KMS-11 (cell line): ENCODE results near the gene NOTCH3.

Experiments
- H2AFZ ChIP-seq: fragments of 200-600 bp; sonication (generic); 2 replicates; pipeline ENCODE4 v1.6.1; 2016; ENCODE audit warnings: antibody characterized with exemption, mixed run types, low read depth
- H3K27ac ChIP-seq: fragments of 200-600 bp; sonication (generic); 2 replicates; pipeline ENCODE4 v1.6.1; 2016; ENCODE audit warnings: mild to moderate bottlenecking, mixed run types
- H3K27me3 ChIP-seq: fragments of 200-600 bp; sonication (generic); 2 replicates; pipeline ENCODE4 v1.6.1; 2017; ENCODE audit warnings: mild to moderate bottlenecking, low read depth, mixed run types, moderate library complexity; ENCODE audit not compliant: insufficient read depth
- H3K36me3 ChIP-seq: fragments of 200-600 bp; sonication (generic); 2 replicates; pipeline ENCODE4 v1.6.1; 2017; ENCODE audit warnings: mild to moderate bottlenecking, mixed run types; ENCODE audit not compliant: insufficient read depth
- H3K4me1 ChIP-seq: fragments of 200-600 bp; sonication (generic); 2 replicates; pipeline ENCODE4 v1.6.1; 2016; ENCODE audit warnings: mild to moderate bottlenecking, low read depth, mixed run types; ENCODE audit not compliant: poor library complexity, severe bottlenecking
- H3K4me2 ChIP-seq: fragments of 200-600 bp; sonication (generic); 2 replicates; pipeline ENCODE4 v1.7.0; 2016; ENCODE audit warnings: mild to moderate bottlenecking, mixed run types
- H3K4me3 ChIP-seq: fragments of 200-600 bp; sonication (generic); IDR thresholded peaks from 2 replicates; pipeline ENCODE4 v1.6.1; 2017; ENCODE audit warnings: low read depth, low read length, mixed read lengths; ENCODE audit not compliant: insufficient read depth
- H3K79me2 ChIP-seq: fragments of 200-600 bp; sonication (generic); 2 replicates; pipeline ENCODE4 v1.6.1; 2016; ENCODE audit warnings: low read depth, mixed run types; ENCODE audit not compliant: insufficient read depth
- H3K9ac ChIP-seq: fragments of 200-600 bp; sonication (generic); 2 replicates; pipeline ENCODE4 v1.6.1; 2016; ENCODE audit warnings: mild to moderate bottlenecking, mixed run types
- H4K20me1 ChIP-seq: fragments of 200-600 bp; sonication (generic); 2 replicates; pipeline ENCODE4 v1.6.1; 2016; ENCODE audit warnings: mild to moderate bottlenecking, mixed run types; ENCODE audit not compliant: insufficient read depth
- TF ChIP-seq, protein P1 (sequence below): fragments of 200-600 bp; sonication (generic); conservative IDR thresholded peaks from 2 replicates; pipeline ENCODE4 v1.6.1; 2017; ENCODE audit warnings: low read depth, mild to moderate bottlenecking, antibody characterized with exemption, low read length, moderate library complexity, mixed read lengths

Gene NOTCH3

GRCh38 chr19:15177269-15178116, 23.3 kb downstream of the NOTCH3 start:
- no peak overlapping the region for H3K27ac ChIP-seq
- no peak overlapping the region for H3K9ac ChIP-seq
- H2AFZ ChIP-seq, result peak overlapping the region; percentile 38
- H3K79me2 ChIP-seq, result no peaks in the 10 kb centered on the region
- H3K4me1 ChIP-seq, result no peaks in the 10 kb centered on the region
- TF ChIP-seq, protein P1, sequence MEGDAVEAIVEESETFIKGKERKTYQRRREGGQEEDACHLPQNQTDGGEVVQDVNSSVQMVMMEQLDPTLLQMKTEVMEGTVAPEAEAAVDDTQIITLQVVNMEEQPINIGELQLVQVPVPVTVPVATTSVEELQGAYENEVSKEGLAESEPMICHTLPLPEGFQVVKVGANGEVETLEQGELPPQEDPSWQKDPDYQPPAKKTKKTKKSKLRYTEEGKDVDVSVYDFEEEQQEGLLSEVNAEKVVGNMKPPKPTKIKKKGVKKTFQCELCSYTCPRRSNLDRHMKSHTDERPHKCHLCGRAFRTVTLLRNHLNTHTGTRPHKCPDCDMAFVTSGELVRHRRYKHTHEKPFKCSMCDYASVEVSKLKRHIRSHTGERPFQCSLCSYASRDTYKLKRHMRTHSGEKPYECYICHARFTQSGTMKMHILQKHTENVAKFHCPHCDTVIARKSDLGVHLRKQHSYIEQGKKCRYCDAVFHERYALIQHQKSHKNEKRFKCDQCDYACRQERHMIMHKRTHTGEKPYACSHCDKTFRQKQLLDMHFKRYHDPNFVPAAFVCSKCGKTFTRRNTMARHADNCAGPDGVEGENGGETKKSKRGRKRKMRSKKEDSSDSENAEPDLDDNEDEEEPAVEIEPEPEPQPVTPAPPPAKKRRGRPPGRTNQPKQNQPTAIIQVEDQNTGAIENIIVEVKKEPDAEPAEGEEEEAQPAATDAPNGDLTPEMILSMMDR, result peak; percentile 71
- H3K27me3 ChIP-seq, result peaks cover 2% of the 10 kb centered on the region; the same call in 1 of the 2 replicates
- H4K20me1 ChIP-seq, result no peaks in the 10 kb centered on the region
- peak overlapping the region; percentile 25; the same call in 1 of the 2 replicates for H3K4me2 ChIP-seq
- no peak overlapping the region for H3K4me3 ChIP-seq
- H3K36me3 ChIP-seq, result no peaks in the 10 kb centered on the region

DNA sequence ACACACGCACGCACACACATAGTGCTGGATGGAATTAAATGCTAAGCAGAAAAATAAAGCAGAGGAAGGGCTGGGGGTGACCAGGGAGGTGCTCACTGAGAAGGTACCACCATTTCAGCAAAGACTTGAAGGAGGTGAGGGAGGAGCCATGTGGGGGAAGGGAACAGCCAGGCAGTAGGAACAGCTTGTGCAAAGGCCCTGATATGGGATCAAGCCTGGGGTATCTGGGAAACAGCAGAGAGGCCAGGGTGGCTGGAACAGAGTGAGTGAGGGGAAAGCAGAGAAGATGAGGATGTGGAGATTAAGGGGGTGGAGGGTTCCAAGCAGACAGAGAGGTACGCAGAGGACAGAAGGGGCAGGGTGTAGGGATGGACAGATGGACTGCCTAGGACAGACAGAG, 25.2 kb downstream of the NOTCH3 start:
- Histone ChIP-seq H3K27me3 (peaks cover 2% of the 10 kb centered on the region; the same call in 1 of the 2 replicates), H3K9ac (no peak overlapping the region), H3K4me1 (no peaks in the 10 kb centered on the region), H3K36me3 (no peaks in the 10 kb centered on the region), H3K4me3 (no peak overlapping the region), H4K20me1 (no peaks in the 10 kb centered on the region), H2AFZ (no peak overlapping the region), H3K4me2 (no peak overlapping the region), H3K79me2 (no peaks in the 10 kb centered on the region), H3K27ac (no peak overlapping the region)
- TF ChIP-seq, protein P1, result no peak

- Histone ChIP-seq H3K4me1 (no peaks in the 10 kb centered on the region), H3K79me2 (no peaks in the 10 kb centered on the region), H4K20me1 (no peaks in the 10 kb centered on the region), H2AFZ (no peak overlapping the region), H3K27me3 (no peaks in the 10 kb centered on the region), H3K27ac (no peak overlapping the region), H3K9ac (no peak overlapping the region), H3K36me3 (no peaks in the 10 kb centered on the region), H3K4me3 (no peak overlapping the region), H3K4me2 (no peak overlapping the region)
- TF ChIP-seq, protein P1, result no peak
Observed at GRCh38 chr19:15173746-15174404, 26.9 kb downstream of the NOTCH3 start.

DNA sequence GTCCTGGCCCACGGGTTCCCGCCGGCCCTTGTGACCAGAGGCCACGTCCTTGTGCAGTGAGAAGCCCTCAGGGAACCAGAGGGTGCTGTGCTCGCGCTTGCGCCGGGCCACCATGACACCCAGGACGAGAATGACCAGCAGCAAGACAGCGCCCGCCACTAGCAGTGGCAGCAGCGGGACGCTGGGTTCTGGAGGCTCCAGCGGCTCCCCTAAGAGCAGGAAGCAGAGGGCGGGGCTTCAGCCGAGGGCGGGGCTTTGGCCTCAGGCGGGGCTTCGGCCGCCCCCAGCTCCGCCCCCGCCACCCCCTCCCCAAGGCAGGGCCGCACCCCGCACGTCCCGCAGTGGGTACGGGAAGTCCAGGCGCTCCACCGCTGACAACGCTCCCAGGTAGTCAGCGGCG, 30.4 kb downstream of the NOTCH3 start:
- H3K27ac ChIP-seq, result no peak overlapping the region
- no peak overlapping the region for H3K9ac ChIP-seq
- H3K79me2 ChIP-seq, result no peaks in the 10 kb centered on the region
- no peaks in the 10 kb centered on the region for H3K27me3 ChIP-seq
- H3K36me3 ChIP-seq, result no peaks in the 10 kb centered on the region
- H3K4me1 ChIP-seq, result no peaks in the 10 kb centered on the region
- H3K4me2 ChIP-seq, result no peak overlapping the region
- H3K4me3 ChIP-seq, result no peak overlapping the region
- no peaks in the 10 kb centered on the region for H4K20me1 ChIP-seq
- TF ChIP-seq, protein P1, result no peak
- no peak overlapping the region for H2AFZ ChIP-seq
